ENCODE results near the gene BCL2. TPM values are rescaled to one million over a fixed set of nuclear protein-coding genes. Genes with fewer than 3 reads are reported as not detected.

Gene BCL2
- total and polyA plus RNA-seq, 4 donors, result 2.6 to 25.4 (median 14.0) TPM

GRCh38 chr18:63159590-63159989, 160.0 kb downstream of the BCL2 start:
- ATAC-seq (ENCODE audit: low FRiP score) (no peak), DNase-seq (no peak)
- Histone ChIP-seq H3K27me3 (ENCODE audit: control insufficient read depth in 1 of 2, insufficient read depth in 2 of 2, low read length in 1 of 2) (no peaks in the 10 kb centered on the region), H3K4me3 (ENCODE audit: low read length in 2 of 2) (no peak overlapping the region), H3K27ac (ENCODE audit: low read depth in 1 of 2, low read length in 2 of 2) (no peak overlapping the region), H3K4me1 (ENCODE audit: control insufficient read depth in 1 of 2, insufficient read depth in 2 of 2, low read length in 2 of 2) (peaks cover 9 to 11% of the 10 kb centered on the region in 2 donors), H3K36me3 (ENCODE audit: control insufficient read depth in 1 of 2, insufficient read depth in 2 of 2, low read length in 1 of 2) (no peaks in the 10 kb centered on the region), H3K9me3 (ENCODE audit: control insufficient read depth, low read length) (no peaks in the 10 kb centered on the region)
- WGBS, 2 donors, result 78 to 87% methylated on average over 9 of the region's 9 CpGs
- intact Hi-C loops (cut with DNase I), result loop anchor here in 1 of 2 donors (5.0 kb wide), 1 partner anchor 78 kb away; no protein-coding TSS in a partner anchor

GRCh38 chr18:63158676-63159291, 160.8 kb downstream of the BCL2 start:
- no peak for ATAC-seq (ENCODE audit: low FRiP score)
- Histone ChIP-seq H3K4me3 (ENCODE audit: low read length in 2 of 2) (no peak overlapping the region), H3K9me3 (ENCODE audit: control insufficient read depth, low read length) (no peaks in the 10 kb centered on the region), H3K27ac (ENCODE audit: low read depth in 1 of 2, low read length in 2 of 2) (peak overlapping the region; percentile 60 to 72), H3K4me1 (ENCODE audit: control insufficient read depth in 1 of 2, insufficient read depth in 2 of 2, low read length in 2 of 2) (peaks cover 9 to 11% of the 10 kb centered on the region in 2 donors), H3K27me3 (ENCODE audit: control insufficient read depth in 1 of 2, insufficient read depth in 2 of 2, low read length in 1 of 2) (no peaks in the 10 kb centered on the region), H3K36me3 (ENCODE audit: control insufficient read depth in 1 of 2, insufficient read depth in 2 of 2, low read length in 1 of 2) (no peaks in the 10 kb centered on the region)
- 23 to 37% methylated on average over 6 of the region's 6 CpGs for whole genome bisulfite sequencing, 2 donors
- no peak for DNase-seq
- intact Hi-C loops (cut with DNase I), result loop anchor here in 1 of 2 donors (5.0 kb wide), 1 partner anchor 79 kb away; no protein-coding TSS in a partner anchor

GRCh38 chr18:63158012-63158631, 161.4 kb downstream of the BCL2 start:
- 37 to 49% methylated on average over 7 of the region's 7 CpGs for WGBS, 2 donors
- peaks cover 9 to 11% of the 10 kb centered on the region in 2 donors for H3K4me1 ChIP-seq (ENCODE audit: control insufficient read depth in 1 of 2, insufficient read depth in 2 of 2, low read length in 2 of 2)
- no peaks in the 10 kb centered on the region for H3K9me3 ChIP-seq (ENCODE audit: control insufficient read depth, low read length)
- H3K36me3 ChIP-seq (ENCODE audit: control insufficient read depth in 1 of 2, insufficient read depth in 2 of 2, low read length in 1 of 2), result no peaks in the 10 kb centered on the region
- H3K27me3 ChIP-seq (ENCODE audit: control insufficient read depth in 1 of 2, insufficient read depth in 2 of 2, low read length in 1 of 2), result no peaks in the 10 kb centered on the region
- ATAC-seq (ENCODE audit: low FRiP score) (no peak), DNase-seq (no peak)
- H3K4me3 ChIP-seq (ENCODE audit: low read length in 2 of 2), result no peak overlapping the region
- H3K27ac ChIP-seq (ENCODE audit: low read depth in 1 of 2, low read length in 2 of 2), result peak overlapping the region; percentile 72 to 77
- intact Hi-C loops (cut with DNase I), result loop anchor here in 1 of 2 donors (5.0 kb wide), 1 partner anchor 79 kb away; no protein-coding TSS in a partner anchor

- intact Hi-C loops (cut with DNase I), result loop anchor here in 1 of 2 donors (5.0 kb wide), 1 partner anchor 80 kb away; no protein-coding TSS in a partner anchor
- DNase-seq (no peak), ATAC-seq (ENCODE audit: low FRiP score) (no peak)
- Histone ChIP-seq H3K9me3 (ENCODE audit: control insufficient read depth, low read length) (no peaks in the 10 kb centered on the region), H3K4me1 (ENCODE audit: control insufficient read depth in 1 of 2, insufficient read depth in 2 of 2, low read length in 2 of 2) (peaks cover 9 to 11% of the 10 kb centered on the region in 2 donors), H3K27me3 (ENCODE audit: control insufficient read depth in 1 of 2, insufficient read depth in 2 of 2, low read length in 1 of 2) (no peaks in the 10 kb centered on the region), H3K36me3 (ENCODE audit: control insufficient read depth in 1 of 2, insufficient read depth in 2 of 2, low read length in 1 of 2) (no peaks in the 10 kb centered on the region), H3K4me3 (ENCODE audit: low read length in 2 of 2) (no peak overlapping the region), H3K27ac (ENCODE audit: low read depth in 1 of 2, low read length in 2 of 2) (peak overlapping the region; percentile 66 to 72)
- WGBS, 2 donors, result 50 to 55% methylated on average over 15 of the region's 15 CpGs
Observed at GRCh38 chr18:63157293-63158011, 162.1 kb downstream of the BCL2 start.

GRCh38 chr18:63155910-63156773, 163.4 kb downstream of the BCL2 start:
- Histone ChIP-seq H3K4me3 (ENCODE audit: low read length in 2 of 2) (no peak overlapping the region), H3K9me3 (ENCODE audit: control insufficient read depth, low read length) (no peaks in the 10 kb centered on the region), H3K4me1 (ENCODE audit: control insufficient read depth in 1 of 2, insufficient read depth in 2 of 2, low read length in 2 of 2) (peaks cover 11 to 12% of the 10 kb centered on the region in 2 donors), H3K27me3 (ENCODE audit: control insufficient read depth in 1 of 2, insufficient read depth in 2 of 2, low read length in 1 of 2) (no peaks in the 10 kb centered on the region), H3K36me3 (ENCODE audit: control insufficient read depth in 1 of 2, insufficient read depth in 2 of 2, low read length in 1 of 2) (no peaks in the 10 kb centered on the region), H3K27ac (ENCODE audit: low read depth in 1 of 2, low read length in 2 of 2) (peak overlapping the region; percentile 1 to 21)
- ATAC-seq (ENCODE audit: low FRiP score), result peak; percentile 15
- DNase-seq, result no peak
- WGBS, 2 donors, result 45 to 53% methylated on average over 14 of the region's 14 CpGs
- intact Hi-C loops (cut with DNase I), result loop anchor here in 1 of 2 donors (5.0 kb wide), 1 partner anchor 81 kb away; no protein-coding TSS in a partner anchor

GRCh38 chr18:63155169-63155852, 164.3 kb downstream of the BCL2 start:
- 52 to 62% methylated on average over 23 of the region's 23 CpGs for WGBS, 2 donors
- Histone ChIP-seq H3K27me3 (ENCODE audit: control insufficient read depth in 1 of 2, insufficient read depth in 2 of 2, low read length in 1 of 2) (no peaks in the 10 kb centered on the region), H3K27ac (ENCODE audit: low read depth in 1 of 2, low read length in 2 of 2) (no peak overlapping the region), H3K9me3 (ENCODE audit: control insufficient read depth, low read length) (no peaks in the 10 kb centered on the region), H3K36me3 (ENCODE audit: control insufficient read depth in 1 of 2, insufficient read depth in 2 of 2, low read length in 1 of 2) (no peaks in the 10 kb centered on the region), H3K4me1 (ENCODE audit: control insufficient read depth in 1 of 2, insufficient read depth in 2 of 2, low read length in 2 of 2) (peaks cover 8 to 12% of the 10 kb centered on the region in 2 donors), H3K4me3 (ENCODE audit: low read length in 2 of 2) (no peak overlapping the region)
- DNase-seq, result peak; percentile 75 to 79
- ATAC-seq (ENCODE audit: low FRiP score), result peak; percentile 70
- intact Hi-C loops (cut with DNase I), result loop anchor here in 1 of 2 donors (5.0 kb wide), 1 partner anchor 82 kb away; no protein-coding TSS in a partner anchor

- H3K27me3 ChIP-seq (ENCODE audit: control insufficient read depth in 1 of 2, insufficient read depth in 2 of 2, low read length in 1 of 2), result no peaks in the 10 kb centered on the region
- no peaks in the 10 kb centered on the region for H3K9me3 ChIP-seq (ENCODE audit: control insufficient read depth, low read length)
- intact Hi-C loops (cut with DNase I), result loop anchor here in 1 of 2 donors (5.0 kb wide), 1 partner anchor 83 kb away; no protein-coding TSS in a partner anchor
- 70 to 76% methylated on average over 10 of the region's 10 CpGs for WGBS, 2 donors
- H3K4me3 ChIP-seq (ENCODE audit: low read length in 2 of 2), result no peak overlapping the region
- DNase-seq, result no peak
- H3K27ac ChIP-seq (ENCODE audit: low read depth in 1 of 2, low read length in 2 of 2), result no peak overlapping the region
- peaks cover 6 to 12% of the 10 kb centered on the region in 2 donors for H3K4me1 ChIP-seq (ENCODE audit: control insufficient read depth in 1 of 2, insufficient read depth in 2 of 2, low read length in 2 of 2)
- ATAC-seq (ENCODE audit: low FRiP score), result no peak
- H3K36me3 ChIP-seq (ENCODE audit: control insufficient read depth in 1 of 2, insufficient read depth in 2 of 2, low read length in 1 of 2), result no peaks in the 10 kb centered on the region
Observed at GRCh38 chr18:63154350-63155152, 165.0 kb downstream of the BCL2 start.

Data from aorta (tissue), 5 donors.